GM19452 (cell line): ENCODE results near the gene SLC38A9.
"Not testable (repeated sequence)": the region's sequence is repeated elsewhere in the genome, so short reads cannot be mapped to it uniquely, and the experiment has no call there.

Experiments used
- ATAC-seq: cut with Tn5 transposase; IDR thresholded peaks from one replicate; pipeline ENCODE4 v1.9.1; 2021; ENCODE audit not compliant: unreplicated experiment

SLC38A9 gene

GRCh38 chr5:55712023-55712859, at the start of gene SLC38A9:
Gene SLC38A9, minus strand, starts transcription at chr5:55712324. Its CDS starts 14,366 bp downstream, at chr5:55697958.
- peak; percentile 100 for ATAC-seq

- not testable (repeated sequence) for ATAC-seq
These were observed 49.6 kb upstream of the SLC38A9 start for GRCh38 chr5:55761721-55762120.

GRCh38 chr5:55758714-55759113, 46.6 kb upstream of the SLC38A9 start:
- no peak for ATAC-seq

- ATAC-seq, result no peak
These were observed 46.1 kb upstream of the SLC38A9 start for GRCh38 chr5:55758231-55758630.

- no peak for ATAC-seq
These were observed 38.4 kb upstream of the SLC38A9 start for GRCh38 chr5:55750499-55750898.

- no peak for ATAC-seq
These were observed 37.9 kb upstream of the SLC38A9 start for GRCh38 chr5:55750063-55750462.

- ATAC-seq, result no peak
These were observed 37.3 kb upstream of the SLC38A9 start for GRCh38 chr5:55749387-55749786.

- no peak for ATAC-seq
These were observed 35.7 kb upstream of the SLC38A9 start for GRCh38 chr5:55747778-55748318.

- no peak for ATAC-seq
These were observed 30.7 kb upstream of the SLC38A9 start for GRCh38 chr5:55742778-55743177.

GRCh38 chr5:55737793-55738192, 25.7 kb upstream of the SLC38A9 start, which contains the start of gene DDX4:
Gene DDX4, plus strand, starts transcription at chr5:55738061. Its CDS starts 903 bp downstream, at chr5:55738964.
- no peak for ATAC-seq

- no peak for ATAC-seq
These were observed 22.5 kb upstream of the SLC38A9 start for GRCh38 chr5:55734658-55735057.

- no peak for ATAC-seq
These were observed 20.5 kb upstream of the SLC38A9 start for GRCh38 chr5:55732585-55732984.

- no peak for ATAC-seq
These were observed 19.7 kb upstream of the SLC38A9 start for GRCh38 chr5:55731848-55732247.

- ATAC-seq, result no peak
These were observed 12.2 kb upstream of the SLC38A9 start for GRCh38 chr5:55724281-55724680.

GRCh38 chr5:55720188-55720703, 8.1 kb upstream of the SLC38A9 start:
- no peak for ATAC-seq

- not testable (repeated sequence) for ATAC-seq
These were observed 6.9 kb upstream of the SLC38A9 start for GRCh38 chr5:55719026-55719425.

- no peak for ATAC-seq
These were observed 3.5 kb upstream of the SLC38A9 start for GRCh38 chr5:55715519-55716078.

- no peak for ATAC-seq
These were observed 2.6 kb upstream of the SLC38A9 start for GRCh38 chr5:55714749-55715148.

- no peak for ATAC-seq
These were observed 2.2 kb upstream of the SLC38A9 start for GRCh38 chr5:55714339-55714738.

- no peak for ATAC-seq
These were observed 1.7 kb upstream of the SLC38A9 start for GRCh38 chr5:55713871-55714270.

GRCh38 chr5:55711507-55712022, 559 bp downstream of the SLC38A9 start:
- no peak for ATAC-seq

GRCh38 chr5:55708732-55709131, 3.4 kb downstream of the SLC38A9 start:
- no peak for ATAC-seq
